PC-9 (cell line): Measurements from ENCODE around the gene NOB1.

Source experiments
- EZH2 ChIP-seq: fragments of 200-600 bp; sonication (generic); IDR thresholded peaks from 2 replicates; pipeline ENCODE4 v1.8.0; 2017; ENCODE audit warnings: antibody characterized with exemption, low read depth
- TF ChIP-seq, protein P1 (sequence below): fragments of 200-600 bp; sonication (generic); conservative IDR thresholded peaks from 2 replicates; pipeline ENCODE4 v1.6.1; 2017; ENCODE audit warnings: mixed run types, antibody characterized with exemption, mild to moderate bottlenecking, moderate library complexity

DNA sequence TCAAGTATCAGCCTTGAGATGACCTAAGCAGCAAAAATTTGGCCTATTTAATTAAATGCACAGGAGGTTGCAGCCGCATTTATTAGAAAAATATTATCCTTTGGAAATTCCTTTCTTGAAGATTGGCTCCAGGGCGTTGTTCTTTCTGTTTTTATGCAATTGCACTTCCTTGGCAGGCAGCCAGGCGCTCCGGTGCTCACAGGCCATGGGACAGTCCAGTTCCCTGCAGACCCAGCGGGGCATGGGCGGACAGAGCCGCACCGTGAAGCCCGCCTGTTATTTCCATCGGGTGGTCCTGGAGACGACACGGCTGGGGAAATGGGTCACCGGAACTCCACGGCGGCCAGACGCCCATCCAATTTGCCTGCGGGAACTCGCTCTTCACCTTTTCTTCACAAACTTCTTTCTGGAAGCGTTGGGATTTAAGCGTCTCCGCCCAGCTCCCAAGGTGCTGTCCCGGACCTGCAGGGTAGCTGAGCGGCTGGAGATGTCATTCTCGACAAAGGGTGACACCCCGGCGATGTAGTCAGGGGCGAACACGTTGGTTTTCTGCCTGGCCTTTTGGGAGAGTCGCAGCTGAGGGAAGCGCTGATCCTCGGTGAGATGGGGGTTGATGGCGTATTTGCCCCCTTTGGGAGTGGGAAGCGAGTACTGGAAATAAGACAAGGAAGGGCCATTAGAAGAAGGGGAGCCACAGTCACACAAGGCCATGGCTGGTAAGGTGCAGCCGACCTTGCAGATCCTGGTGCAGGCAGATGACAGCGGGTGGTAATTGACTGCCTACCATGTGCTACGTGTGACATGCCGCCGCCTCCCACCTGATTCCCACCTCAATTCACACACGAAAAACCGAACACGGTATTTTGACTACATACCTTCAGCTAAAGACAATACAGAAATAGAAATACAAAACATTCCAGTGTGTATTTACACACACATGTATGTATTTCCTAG is 12.5 kb downstream of the NOB1 start:
- TF ChIP-seq EZH2: no peak
- TF ChIP-seq, protein P1, sequence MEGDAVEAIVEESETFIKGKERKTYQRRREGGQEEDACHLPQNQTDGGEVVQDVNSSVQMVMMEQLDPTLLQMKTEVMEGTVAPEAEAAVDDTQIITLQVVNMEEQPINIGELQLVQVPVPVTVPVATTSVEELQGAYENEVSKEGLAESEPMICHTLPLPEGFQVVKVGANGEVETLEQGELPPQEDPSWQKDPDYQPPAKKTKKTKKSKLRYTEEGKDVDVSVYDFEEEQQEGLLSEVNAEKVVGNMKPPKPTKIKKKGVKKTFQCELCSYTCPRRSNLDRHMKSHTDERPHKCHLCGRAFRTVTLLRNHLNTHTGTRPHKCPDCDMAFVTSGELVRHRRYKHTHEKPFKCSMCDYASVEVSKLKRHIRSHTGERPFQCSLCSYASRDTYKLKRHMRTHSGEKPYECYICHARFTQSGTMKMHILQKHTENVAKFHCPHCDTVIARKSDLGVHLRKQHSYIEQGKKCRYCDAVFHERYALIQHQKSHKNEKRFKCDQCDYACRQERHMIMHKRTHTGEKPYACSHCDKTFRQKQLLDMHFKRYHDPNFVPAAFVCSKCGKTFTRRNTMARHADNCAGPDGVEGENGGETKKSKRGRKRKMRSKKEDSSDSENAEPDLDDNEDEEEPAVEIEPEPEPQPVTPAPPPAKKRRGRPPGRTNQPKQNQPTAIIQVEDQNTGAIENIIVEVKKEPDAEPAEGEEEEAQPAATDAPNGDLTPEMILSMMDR: no peak
